ENCODE measurements around the gene HSD17B2. TPM values are rescaled to one million over a fixed set of nuclear protein-coding genes. Genes with fewer than 3 reads are reported as not detected.

Gene HSD17B2
- polyA plus RNA-seq, 1 of the 3 experiments (the other 2 are of a cell fraction) = not detected

DNA sequence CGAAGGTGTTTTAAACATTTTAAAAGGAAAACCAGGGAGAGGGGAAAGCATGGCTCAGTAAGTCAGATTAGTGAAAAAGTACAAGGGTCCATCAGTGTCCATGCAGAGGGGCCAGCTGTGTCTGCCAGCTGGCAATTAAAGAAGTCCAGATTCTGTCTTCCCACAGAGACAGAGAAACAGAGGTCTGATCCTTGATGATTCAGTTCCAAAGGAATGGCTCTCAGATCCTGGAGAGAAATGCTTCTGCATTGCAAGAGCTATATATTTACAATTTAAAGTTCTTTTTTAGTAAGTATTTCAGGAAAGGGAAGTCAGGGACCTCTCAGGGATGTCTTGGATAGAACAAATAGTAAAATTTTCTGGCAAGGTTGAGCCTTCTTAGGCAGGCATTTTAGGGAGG is 56.2 kb downstream of the HSD17B2 start:
- Histone ChIP-seq H3K4me2 (no peak overlapping the region), H3K9me3 (no peaks in the 10 kb centered on the region), H3F3A (replicated peaks; ENCODE audit: insufficient read depth) (no peaks in the 10 kb centered on the region), H3K9ac (no peak overlapping the region), H3K27me3 (ENCODE audit: insufficient read depth) (no peaks in the 10 kb centered on the region; the same call in 1 of the 2 replicates), H4K20me1 (ENCODE audit: insufficient read depth) (no peaks in the 10 kb centered on the region), H3K36me3 (replicated peaks in 1 of 2; ENCODE audit: control insufficient read depth in 1 of 2, insufficient read depth in 2 of 2, low read length in 1 of 2) (no peaks in the 10 kb centered on the region), H3K4me3 (ENCODE audit: low read depth in 2 of 2, low read length in 1 of 2) (no peak overlapping the region), H2AFZ (ENCODE audit: low read depth) (no peak overlapping the region), H3K79me2 (ENCODE audit: insufficient read depth) (no peaks in the 10 kb centered on the region), H3K27ac (ENCODE audit: low read depth in 2 of 2, low read length in 1 of 2) (no peak overlapping the region), H3K9me2 (no peaks in the 10 kb centered on the region), H3K4me1 (ENCODE audit: control insufficient read depth in 1 of 2, insufficient read depth in 2 of 2, low read depth in 1 of 2, low read length in 1 of 2) (no peaks in the 10 kb centered on the region)
- DNase-seq = no peak
- no peak for TF ChIP-seq RCOR1 (IDR thresholded peaks at IDR 0.05; ENCODE audit: low read length)
- TF ChIP-seq, protein P1, sequence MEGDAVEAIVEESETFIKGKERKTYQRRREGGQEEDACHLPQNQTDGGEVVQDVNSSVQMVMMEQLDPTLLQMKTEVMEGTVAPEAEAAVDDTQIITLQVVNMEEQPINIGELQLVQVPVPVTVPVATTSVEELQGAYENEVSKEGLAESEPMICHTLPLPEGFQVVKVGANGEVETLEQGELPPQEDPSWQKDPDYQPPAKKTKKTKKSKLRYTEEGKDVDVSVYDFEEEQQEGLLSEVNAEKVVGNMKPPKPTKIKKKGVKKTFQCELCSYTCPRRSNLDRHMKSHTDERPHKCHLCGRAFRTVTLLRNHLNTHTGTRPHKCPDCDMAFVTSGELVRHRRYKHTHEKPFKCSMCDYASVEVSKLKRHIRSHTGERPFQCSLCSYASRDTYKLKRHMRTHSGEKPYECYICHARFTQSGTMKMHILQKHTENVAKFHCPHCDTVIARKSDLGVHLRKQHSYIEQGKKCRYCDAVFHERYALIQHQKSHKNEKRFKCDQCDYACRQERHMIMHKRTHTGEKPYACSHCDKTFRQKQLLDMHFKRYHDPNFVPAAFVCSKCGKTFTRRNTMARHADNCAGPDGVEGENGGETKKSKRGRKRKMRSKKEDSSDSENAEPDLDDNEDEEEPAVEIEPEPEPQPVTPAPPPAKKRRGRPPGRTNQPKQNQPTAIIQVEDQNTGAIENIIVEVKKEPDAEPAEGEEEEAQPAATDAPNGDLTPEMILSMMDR (IDR thresholded peaks at IDR 0.05) = no peak
- no peak for TF ChIP-seq SMC3 (IDR thresholded peaks at IDR 0.05; ENCODE audit: low read depth, low read length)
- no peak for TF ChIP-seq SIN3A (IDR thresholded peaks at IDR 0.05; ENCODE audit: borderline replicate concordance, low read depth, low read length)
- TF ChIP-seq CHD2 (IDR thresholded peaks at IDR 0.05; ENCODE audit: low read length, partially characterized antibody) = no peak
- no peak for TF ChIP-seq GABPA (IDR thresholded peaks at IDR 0.05; ENCODE audit: low read depth)
- no peak for TF ChIP-seq RXRA (IDR thresholded peaks at IDR 0.05; ENCODE audit: borderline replicate concordance, low read depth)
- TF ChIP-seq, protein P2, sequence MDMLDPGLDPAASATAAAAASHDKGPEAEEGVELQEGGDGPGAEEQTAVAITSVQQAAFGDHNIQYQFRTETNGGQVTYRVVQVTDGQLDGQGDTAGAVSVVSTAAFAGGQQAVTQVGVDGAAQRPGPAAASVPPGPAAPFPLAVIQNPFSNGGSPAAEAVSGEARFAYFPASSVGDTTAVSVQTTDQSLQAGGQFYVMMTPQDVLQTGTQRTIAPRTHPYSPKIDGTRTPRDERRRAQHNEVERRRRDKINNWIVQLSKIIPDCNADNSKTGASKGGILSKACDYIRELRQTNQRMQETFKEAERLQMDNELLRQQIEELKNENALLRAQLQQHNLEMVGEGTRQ (IDR thresholded peaks at IDR 0.05; ENCODE audit: borderline replicate concordance, low read depth, low read length) = no peak
- TF ChIP-seq TEAD4 (IDR thresholded peaks at IDR 0.05; ENCODE audit: borderline replicate concordance, insufficient read depth) = no peak
- TF ChIP-seq, protein P3, sequence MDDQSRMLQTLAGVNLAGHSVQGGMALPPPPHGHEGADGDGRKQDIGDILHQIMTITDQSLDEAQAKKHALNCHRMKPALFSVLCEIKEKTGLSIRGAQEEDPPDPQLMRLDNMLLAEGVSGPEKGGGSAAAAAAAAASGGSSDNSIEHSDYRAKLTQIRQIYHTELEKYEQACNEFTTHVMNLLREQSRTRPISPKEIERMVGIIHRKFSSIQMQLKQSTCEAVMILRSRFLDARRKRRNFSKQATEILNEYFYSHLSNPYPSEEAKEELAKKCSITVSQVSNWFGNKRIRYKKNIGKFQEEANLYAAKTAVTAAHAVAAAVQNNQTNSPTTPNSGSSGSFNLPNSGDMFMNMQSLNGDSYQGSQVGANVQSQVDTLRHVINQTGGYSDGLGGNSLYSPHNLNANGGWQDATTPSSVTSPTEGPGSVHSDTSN (IDR thresholded peaks at IDR 0.05) = no peak
- no peak for TF ChIP-seq EP300 (IDR thresholded peaks at IDR 0.05; ENCODE audit: borderline replicate concordance in 1 of 2, low read depth in 1 of 2, low read length in 1 of 2)
- no peak for TF ChIP-seq TCF12 (IDR thresholded peaks at IDR 0.05)
- TF ChIP-seq GATA2 (CRISPR knock-in tag; IDR thresholded peaks at IDR 0.05) = no peak
- no peak for TF ChIP-seq FOXM1 (IDR thresholded peaks at IDR 0.05; ENCODE audit: low read depth)
- TF ChIP-seq JUND (IDR thresholded peaks at IDR 0.05) = no peak
- TF ChIP-seq, protein P4, sequence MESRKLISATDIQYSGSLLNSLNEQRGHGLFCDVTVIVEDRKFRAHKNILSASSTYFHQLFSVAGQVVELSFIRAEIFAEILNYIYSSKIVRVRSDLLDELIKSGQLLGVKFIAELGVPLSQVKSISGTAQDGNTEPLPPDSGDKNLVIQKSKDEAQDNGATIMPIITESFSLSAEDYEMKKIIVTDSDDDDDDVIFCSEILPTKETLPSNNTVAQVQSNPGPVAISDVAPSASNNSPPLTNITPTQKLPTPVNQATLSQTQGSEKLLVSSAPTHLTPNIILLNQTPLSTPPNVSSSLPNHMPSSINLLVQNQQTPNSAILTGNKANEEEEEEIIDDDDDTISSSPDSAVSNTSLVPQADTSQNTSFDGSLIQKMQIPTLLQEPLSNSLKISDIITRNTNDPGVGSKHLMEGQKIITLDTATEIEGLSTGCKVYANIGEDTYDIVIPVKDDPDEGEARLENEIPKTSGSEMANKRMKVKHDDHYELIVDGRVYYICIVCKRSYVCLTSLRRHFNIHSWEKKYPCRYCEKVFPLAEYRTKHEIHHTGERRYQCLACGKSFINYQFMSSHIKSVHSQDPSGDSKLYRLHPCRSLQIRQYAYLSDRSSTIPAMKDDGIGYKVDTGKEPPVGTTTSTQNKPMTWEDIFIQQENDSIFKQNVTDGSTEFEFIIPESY (IDR thresholded peaks at IDR 0.05; ENCODE audit: borderline replicate concordance, low read depth) = no peak
- no peak for TF ChIP-seq MEF2A (IDR thresholded peaks at IDR 0.05; ENCODE audit: borderline replicate concordance, low read depth)
- TF ChIP-seq, protein P5, sequence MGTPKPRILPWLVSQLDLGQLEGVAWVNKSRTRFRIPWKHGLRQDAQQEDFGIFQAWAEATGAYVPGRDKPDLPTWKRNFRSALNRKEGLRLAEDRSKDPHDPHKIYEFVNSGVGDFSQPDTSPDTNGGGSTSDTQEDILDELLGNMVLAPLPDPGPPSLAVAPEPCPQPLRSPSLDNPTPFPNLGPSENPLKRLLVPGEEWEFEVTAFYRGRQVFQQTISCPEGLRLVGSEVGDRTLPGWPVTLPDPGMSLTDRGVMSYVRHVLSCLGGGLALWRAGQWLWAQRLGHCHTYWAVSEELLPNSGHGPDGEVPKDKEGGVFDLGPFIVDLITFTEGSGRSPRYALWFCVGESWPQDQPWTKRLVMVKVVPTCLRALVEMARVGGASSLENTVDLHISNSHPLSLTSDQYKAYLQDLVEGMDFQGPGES (IDR thresholded peaks at IDR 0.05; ENCODE audit: low read depth, low read length) = no peak
- no peak for TF ChIP-seq NRF1 (IDR thresholded peaks at IDR 0.05; ENCODE audit: low read depth, low read length)
- ChIA-PET POLR2A (no interaction called here), CTCF (no interaction called here)
- WGBS (ENCODE audit: low lambda C conversion rate) = 90% methylated on average over 1 of the region's 1 CpG

Data from SK-N-SH (cell line).